Right hindlimb (tissue), 1 donor: ENCODE measurements around the gene TUBB2A.
"Not testable (repeated sequence)": the region's sequence is repeated elsewhere in the genome, so short reads cannot be mapped to it uniquely, and the experiment has no call there.

Source experiments
- DNase-seq: peaks from one replicate; pipeline ENCODE4 v3.0.0-alpha.2; 2018

The TUBB2A gene

DNA sequence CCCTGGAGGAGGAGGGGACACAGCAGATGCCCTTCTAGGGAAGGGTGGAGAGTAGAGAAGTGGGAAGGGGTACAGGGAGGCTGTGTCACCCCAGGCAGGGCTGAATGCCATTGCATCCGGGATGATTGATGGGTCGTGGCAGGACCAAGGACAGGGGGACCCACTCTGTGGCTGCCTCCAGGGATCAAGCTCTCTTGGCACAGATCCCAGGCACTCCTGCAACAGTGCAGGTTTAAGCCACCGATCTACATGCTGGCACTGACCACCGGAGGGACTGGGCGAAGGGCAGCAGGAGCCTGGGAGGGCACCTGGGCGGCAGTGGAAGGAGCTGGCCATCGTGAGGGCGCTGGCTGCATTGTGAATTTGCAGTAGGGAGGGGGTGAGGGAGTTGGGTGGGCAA lies 22.6 kb upstream of the TUBB2A start:
- DNase-seq = not testable (repeated sequence)

DNA sequence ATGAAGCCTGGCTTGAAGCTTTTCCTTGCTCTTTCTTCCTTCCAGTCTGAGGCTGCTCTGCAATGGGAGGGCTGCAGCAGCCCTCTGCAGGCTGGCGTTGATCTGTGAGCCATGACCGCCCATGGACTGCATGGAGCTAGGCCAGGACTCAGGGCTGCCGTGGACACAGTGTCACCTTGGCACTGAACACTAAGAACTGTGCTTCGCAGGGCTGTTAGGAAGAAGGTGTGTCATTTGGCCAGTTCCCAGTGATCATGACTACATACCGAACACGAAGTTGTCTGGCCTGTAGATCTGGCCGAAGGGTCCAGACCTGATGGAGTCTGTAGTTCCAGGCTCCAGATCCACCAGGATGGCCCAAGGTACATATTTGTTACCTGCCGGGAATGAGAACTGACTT lies 21.3 kb upstream of the TUBB2A start:
- not testable (repeated sequence) for DNase-seq

DNA sequence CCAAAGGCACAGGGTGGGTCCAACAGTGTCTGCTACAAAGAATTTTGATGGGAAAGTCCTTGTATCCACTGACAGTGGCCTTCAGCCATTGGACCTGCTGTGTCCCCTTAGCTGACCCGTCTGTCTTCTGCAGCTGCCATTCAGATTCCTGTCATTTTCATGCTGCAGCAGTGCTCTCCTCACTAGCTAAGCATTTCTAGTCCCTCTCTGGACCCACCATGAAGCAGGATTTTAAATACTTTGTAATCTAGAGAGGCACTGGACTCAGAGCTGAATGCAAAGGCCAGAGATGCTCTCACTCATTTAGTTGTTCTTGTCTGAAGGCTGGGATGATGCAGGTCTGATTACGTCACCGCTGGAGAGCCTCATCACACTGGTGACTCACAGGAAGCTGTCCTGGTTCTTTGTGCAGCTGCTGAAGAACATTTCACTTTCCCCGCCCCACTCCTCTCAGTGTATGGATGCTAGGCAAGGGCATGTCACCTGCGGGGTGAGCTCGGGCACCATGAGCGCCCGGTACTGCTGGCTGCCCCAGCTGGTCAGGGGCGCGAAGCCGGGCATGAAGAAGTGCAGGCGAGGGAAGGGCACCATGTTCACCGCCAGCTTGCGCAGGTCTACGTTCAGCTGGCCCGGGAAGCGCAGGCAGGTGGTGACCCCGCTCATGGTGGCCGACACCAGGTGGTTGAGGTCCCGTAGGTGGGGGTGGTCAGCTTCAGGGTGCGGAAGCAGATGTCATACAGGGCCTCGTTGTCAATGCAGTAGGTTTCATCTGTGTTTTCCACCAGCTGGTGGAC lies 19.4 kb upstream of the TUBB2A start:
- DNase-seq = peak; percentile 60

DNA sequence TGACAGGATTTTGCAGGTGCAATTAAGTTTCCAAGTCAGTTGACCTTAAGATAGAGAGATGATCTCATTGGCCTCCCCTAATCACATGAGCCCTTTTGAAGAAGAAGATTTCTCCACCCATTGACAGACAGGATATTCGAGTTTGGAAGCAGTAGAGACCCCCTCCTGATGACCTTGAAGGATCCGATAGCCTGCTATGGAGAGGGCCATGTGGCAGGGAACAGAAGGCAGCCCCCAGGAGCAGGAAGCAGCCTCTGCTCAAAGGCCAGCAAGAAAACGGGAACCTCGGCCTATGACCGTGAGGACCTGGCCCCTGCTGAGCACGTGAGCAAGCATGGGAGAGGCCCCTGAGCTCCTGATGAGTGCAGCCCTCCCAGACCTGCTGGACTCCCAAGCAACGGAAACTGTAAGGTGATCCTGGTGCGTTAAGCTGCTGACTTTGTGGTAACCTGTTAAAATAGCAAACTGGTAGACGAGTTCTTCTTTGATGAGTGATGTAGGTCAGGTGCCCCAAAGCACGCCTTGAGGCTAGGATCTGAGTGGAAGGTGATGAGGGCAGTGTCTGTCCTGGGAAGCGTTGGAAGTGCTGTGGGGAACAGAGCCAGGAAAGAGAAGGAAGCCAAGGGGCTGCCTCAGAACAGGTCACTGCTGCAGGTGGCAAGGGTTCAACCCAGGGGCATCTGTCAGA lies 18.5 kb upstream of the TUBB2A start:
- DNase-seq = no peak

DNA sequence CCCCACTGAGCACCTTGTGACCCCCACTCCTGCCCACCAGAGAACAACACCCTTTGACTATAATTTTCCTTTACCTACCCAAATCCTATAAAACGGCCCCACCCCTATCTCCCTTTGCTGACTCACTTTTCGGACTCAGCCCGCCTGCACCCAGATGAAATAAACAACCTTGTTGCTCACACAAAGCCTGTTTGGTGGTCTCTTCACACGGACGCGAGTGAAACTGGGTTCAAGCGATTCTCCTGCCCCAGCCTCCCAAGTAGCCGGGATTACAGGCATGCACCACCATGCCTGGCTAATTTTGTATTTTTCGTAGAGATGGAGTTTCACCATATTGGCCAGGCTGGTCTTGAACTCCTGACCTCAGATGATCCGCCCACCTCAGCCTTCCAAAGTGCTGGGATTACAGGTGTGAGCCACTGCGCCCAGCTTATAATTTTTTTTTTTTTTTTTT lies 16.3 kb upstream of the TUBB2A start:
- not testable (repeated sequence) for DNase-seq

DNA sequence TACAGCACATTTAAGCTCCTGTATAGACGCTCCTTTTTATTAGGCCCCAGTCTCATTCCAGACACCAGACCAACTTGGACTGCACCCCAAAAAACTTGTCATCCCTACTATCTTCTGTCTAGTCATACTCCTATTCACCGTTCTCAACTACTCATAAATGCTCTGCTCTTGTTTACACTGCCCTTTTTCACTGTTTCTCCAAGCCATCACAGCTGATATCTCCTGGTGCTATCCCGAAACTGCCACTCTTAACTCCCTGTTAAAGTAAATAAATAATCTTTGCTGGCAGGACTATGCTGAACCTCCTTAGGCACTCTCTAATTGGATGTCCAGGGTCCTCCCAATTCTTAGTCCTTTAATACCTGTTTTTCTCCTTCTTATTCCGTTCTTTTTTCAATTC lies 15.4 kb upstream of the TUBB2A start:
- not testable (repeated sequence) for DNase-seq

DNA sequence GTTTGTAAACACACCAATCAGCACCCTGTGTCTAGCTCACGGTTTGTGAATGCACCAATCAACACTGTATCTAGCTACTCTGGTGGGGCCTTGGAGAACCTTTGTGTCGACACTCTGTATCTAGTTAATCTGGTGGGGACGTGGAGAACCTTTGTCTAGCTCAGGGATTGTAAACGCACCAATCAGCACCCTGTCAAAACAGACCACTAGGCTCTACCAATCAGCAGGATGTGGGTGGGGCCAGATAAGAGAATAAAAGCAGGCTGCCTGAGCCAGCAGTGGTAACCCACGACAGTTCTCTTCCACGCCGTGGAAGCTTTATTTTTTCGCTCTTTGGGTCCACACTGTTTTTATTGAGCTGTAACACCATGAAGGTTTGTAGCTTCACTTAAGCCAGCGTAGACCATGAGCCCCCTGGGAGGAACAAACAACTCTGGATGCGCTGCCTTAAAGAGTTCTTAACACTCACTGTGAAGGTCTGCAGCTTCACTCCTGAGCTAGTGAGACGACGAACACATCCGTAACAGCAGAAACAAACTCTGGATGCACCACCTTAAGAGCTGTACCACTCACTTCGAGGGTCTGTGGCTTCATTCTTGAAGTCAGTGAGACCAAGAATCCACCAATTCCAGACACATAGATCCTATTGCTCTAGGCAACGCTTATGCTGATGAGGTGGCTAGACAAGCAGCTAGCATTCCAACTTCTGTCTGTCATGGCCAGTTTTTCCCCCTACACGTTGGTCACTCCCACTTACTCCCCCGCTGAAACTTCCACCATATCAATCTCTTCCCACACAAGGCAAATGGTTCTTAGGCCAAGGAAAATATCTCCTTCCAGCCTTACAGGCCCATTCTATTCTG lies 14.2 kb upstream of the TUBB2A start:
- not testable (repeated sequence) for DNase-seq

DNA sequence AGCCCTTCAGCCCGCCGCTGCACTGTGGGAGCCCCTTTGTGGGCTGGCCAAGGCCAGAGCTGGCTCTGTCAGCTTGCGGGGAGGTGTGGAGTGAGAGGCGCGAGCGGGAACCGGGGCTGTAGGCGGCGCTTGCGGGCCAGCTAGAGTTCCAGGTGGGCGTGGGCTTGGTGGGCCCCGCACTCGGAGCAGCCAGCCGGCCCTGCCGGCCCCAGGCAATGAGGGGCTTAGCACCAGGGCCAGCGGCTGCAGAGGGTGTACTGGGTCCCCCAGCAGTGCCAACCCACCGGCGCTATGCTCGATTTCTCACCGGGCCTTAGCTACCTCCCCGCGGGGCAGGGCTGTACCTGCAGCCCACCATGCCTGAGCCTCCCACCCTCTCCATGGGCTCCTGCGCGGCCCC lies 13.3 kb upstream of the TUBB2A start:
- not testable (repeated sequence) for DNase-seq

DNA sequence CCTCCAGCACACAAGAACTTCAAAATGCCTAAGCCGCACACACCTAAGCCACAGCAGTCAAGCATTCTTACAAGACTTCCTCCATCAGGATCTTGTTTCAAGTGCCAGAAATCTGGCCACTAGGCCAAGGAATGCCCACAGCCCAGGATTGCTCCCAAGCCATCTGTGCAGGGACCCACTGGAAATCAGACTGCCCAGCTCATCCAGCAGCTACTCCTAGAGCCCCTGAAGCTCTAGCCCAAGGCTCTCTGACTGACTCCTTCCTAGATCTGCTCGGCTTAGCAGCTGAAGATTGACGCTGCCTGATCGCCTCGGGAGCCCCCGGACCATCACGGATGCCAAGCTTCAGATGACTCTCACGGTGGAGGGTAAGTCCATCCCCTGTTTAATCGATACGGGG lies 10.7 kb upstream of the TUBB2A start:
- not testable (repeated sequence) for DNase-seq

DNA sequence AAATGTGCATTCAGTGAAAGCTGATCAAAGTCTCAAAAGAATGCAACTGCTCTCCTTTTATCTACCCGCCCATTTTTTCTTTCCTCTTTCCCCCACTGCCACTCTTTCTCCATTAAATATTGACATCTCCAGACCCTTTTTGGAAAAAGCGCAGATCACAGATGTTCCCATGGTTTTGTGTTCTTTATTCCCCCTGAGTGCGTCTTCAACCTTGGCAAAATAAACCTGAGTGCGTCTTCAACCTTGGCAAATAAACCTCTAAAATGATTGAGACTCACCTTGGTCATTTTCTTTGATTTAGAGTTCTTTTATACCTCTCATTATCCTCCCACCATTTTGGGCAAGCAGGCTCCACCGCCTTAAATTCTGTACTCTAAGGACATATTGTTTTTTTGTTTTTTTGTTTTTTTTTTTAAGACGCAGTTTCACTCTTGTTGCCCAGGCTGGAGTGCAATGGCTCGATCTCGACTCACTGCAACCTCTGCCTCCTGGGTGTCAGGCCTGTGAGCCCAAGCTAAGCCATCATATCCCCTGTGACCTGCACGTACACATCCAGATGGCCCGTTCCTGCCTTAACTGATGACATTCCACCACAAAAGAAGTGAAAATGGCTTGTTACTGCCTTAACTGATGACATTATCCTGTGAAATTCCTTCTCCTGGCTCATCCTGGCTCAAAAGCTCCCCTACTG lies 9.3 kb upstream of the TUBB2A start:
- not testable (repeated sequence) for DNase-seq

DNA sequence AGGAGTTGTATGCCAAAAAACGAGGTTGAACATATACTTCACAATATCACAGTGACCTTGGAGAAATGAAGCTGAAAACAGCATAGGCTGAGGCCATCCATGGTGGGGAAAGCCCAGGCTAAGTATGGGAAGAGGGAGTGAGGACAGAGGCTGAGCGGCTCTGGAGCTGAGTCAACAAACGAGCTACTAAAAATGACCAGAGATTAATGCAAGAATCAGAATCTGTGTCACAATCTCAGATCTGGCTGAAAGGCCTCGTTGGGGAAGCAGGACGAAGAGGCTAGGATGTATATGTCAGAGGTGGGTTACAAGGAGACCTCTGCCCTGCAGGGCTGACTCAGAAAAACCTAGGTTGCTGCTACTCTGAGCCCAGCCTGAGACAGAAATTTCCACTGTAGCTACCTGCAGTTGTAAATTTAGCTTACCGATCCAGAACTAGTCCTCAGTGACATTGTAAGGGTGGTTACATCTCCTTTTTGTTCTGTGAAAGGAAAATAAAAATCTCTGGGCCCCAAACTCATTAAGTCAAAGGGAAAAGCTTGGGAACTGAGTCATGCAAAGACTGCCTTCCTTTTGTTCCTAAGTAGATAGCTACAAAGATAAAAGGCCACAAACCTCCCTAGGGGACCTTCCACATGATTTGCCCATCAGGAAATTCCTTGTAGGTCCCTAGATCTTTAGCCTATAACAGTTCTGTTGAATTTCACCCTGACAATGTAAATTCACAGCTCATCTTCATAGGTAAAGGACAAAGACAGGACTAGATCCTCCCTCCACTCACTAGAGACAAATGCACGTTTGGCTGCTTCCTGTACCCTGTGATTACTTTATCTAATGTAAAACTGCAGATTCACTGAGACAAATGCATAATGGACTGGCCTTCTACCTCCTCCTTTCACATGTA lies 8.5 kb upstream of the TUBB2A start:
- DNase-seq = no peak

DNA sequence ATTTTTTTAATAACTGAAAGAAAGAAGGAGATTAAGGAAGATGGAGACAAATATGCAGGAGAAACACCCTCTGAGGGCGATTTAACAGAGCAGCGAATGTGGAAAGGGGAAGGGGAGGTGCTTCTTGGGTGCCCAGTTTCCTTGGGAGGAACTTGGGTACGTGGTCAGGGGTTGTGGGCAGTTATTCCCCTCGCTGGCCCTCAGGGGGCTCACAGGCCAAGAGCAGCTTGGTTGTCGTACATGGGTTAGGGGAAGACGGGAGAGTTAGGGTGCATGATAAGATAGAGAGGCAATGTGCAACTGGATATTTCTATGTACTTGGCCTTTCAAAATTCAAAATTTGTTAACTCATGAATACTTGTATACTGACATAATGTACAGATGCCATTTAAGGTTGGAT lies 7.0 kb upstream of the TUBB2A start:
- DNase-seq = no peak

DNA sequence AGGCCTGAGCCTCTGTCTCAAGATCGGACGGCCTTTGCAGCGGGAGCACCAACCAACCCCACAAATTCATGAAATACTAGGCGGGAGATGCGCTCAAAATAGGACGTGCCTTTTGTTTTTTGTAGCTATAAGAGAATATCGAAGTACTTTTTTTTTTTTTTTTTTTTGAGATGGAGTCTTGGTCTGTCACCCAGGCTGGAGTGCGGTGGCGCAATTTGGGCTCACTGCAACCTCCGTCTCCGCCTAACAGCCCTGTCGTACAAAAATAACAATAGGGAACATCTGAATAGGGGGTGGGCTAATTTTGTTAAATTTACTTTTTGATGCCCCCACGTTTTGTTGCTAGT lies 5.9 kb upstream of the TUBB2A start:
- no peak for DNase-seq

DNA sequence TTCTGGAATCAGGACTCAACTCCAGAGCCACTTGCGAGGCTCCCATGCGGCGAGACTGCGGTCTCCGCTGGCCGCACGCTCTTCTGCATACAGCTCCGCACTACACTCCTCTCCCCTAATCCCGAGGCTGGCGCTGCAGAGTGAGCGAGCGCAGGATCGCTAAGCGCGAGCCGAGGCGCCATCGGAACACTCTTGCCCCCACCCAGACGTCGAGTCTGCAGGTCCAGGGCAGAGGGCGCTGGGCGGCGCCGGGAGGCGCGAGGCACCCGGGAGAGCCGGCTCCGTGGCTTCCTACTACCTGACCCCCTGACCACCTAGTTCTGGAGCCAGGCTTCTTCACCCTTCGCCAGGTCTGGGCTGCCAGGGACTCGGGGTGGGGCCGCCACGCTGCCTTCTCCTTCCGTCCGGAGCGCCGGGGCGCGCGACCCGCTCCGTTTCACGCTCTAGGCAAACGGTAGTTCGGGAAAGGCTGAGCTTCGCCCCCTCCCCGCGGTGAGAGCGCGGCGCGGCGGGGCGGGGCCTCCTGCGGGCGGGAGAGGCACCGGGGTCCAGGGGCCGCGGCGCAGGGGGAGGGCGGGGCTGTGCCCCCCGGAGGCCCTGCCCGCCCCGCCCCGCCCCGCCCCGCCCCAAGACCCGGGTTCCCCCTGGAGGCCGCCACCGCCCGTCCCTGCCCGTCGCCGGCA lies 5.4 kb upstream of the TUBB2A start:
- DNase-seq = peak; percentile 78

DNA sequence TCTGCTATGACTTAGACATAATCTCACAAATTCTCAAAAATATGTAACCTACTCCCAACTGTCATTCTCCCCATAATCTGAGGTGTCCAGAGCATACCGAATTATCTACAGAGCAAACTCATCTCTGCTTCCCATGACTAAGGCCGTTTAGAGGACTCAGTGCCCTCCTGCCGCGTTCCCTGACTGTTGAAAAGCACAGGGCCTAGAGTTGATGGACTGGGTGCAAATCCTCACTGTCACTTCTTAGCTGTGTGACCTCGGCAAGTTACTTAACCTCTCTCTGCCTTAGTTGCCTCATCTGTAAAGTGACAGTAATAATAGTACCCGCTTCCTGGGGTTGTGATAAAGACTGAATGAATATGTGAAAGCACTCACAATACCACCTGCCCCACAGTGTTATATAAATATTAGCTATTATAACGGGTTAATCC lies 4.7 kb upstream of the TUBB2A start:
- no peak for DNase-seq

DNA sequence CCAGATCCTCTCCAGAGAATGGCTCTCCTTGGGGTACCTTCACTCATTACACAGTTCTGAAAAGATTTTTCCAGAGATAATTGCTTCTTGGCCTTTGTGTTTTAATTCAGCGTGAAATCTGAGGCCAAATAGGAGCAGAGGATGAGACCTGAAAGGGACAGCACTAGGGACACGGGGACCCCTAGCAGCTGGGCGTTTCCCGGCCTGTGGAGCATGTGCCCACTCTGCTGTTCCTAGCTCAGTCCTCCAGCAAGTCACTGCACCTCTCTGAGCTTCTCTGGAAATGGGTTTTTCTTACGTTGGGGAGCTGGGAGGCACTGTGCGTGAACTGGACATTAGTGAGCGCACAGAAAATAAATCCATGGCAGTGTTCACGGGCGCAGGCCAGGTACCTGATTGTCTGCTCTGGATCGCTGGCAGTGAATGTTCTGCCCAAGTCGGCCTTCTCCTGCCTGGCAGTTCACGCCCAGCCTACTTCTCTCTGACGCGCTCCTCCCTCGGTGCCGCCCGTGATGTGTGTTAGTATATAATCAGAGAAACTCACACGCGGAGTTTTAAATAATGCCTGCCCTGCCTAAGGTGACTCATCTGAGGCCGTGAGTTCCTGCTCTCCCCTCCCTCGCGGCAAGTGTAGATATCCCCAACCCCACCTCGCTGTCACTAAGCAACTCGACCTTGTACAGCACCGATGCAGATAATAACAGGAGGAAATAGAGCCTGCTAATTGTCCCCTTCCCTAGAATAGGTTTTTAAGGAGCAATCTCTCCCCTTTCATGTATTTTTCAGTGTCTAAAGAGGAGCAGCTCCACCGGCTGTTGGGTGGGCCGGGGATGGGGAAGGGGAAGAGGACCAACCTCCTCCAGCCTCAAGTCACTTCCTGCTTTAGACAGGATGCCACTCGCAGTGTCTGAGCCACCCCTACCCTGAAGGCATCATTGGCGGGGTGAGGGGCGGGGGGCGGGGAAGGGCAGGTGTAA lies 2.7 kb upstream of the TUBB2A start:
- no peak for DNase-seq

DNA sequence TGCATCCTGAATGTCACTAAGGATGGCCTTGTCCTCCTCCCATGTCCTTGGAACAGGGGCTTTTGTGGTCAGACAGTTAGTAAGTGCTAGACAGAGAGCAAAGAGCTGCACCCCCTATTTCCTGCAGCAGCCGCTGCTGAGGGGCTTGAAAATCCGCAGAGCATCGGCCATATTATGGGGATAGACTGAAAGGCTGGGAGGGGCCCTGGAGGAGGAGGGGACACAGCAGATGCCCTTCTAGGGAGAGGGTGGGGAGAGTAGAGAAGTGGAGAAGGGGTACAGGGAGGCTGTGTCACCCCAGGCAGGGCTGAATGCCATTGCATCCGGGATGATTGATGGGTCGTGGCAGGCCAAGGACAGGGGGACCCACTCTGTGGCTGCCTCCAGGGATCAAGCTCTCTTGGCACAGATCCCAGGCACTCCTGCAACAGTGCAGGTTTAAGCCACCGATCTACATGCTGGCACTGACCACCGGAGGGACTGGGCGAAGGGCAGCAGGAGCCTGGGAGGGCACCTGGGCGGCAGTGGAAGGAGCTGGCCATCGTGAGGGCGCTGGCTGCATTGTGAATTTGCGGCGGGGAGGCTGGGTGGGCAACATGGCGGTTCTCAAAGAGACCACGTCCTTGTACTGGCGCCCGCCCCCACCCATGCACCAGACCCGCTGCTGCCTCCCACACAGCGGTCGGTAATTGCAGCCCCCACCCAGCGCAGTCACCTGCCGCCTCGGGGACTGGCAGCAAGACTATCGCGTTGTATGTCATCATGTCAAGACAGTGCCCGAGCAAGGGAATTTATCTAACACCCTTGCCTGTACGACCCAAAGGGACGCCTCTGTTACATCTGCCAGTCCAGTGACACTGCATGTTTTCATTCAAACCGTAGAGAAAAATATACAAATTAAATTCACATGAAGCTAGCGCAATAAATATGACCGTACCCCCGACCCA lies 887 bp downstream of the TUBB2A start:
- peak; percentile 64 for DNase-seq

DNA sequence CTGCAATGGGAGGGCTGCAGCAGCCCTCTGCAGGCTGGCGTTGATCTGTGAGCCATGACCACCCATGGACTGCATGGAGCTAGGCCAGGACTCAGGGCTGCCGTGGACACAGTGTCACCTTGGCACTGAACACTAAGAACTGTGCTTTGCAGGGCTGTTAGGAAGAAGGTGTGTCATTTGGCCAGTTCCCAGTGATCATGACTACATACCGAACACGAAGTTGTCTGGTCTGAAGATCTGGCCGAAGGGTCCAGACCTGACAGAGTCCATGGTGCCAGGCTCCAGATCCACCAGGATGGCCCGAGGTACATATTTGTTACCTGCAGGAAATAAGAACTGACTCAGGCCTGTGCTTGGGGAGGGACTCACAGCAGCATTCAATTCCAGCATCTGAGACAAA lies 1.9 kb downstream of the TUBB2A start:
- not testable (repeated sequence) for DNase-seq

DNA sequence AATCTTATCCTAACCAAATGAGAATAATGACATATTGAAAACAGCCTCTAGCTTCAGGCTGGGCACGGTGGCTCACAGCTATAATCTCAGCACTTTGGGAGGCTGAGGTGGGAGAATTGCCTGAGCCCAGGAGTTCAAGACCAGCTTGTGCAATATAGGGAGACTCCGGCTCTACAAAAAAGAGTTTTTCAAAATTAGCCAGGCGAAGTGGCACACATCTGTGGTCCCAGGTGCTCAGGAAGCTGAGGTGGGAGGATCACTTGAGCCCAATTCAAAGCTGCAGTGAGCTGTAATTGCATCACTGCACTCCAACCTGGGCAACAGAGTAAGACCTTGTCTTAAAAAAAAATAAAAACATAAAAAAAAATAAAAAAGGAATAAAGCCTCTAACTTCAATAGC lies 4.7 kb downstream of the TUBB2A start:
- DNase-seq = no peak
